NCI-H1436 treated with DMSO at 0.1 percent for 48 hours (cell line): Measurements from ENCODE around the gene HORMAD2.
A peak's percentile ranks its signal among the peaks of the same experiment; 100 is the strongest.
"Not testable (repeated sequence)": the region's sequence is repeated elsewhere in the genome, so short reads cannot be mapped to it uniquely, and the experiment has no call there.

Experiments used
- DNase-seq: peaks from one replicate; lab custom pipeline; 2025; lab: John Stamatoyannopoulos, UW

Gene HORMAD2

GRCh38 chr22:30192427-30192826 is 112.2 kb downstream of the HORMAD2 start:
- DNase-seq: no peak

- DNase-seq: no peak
Measured at GRCh38 chr22:30193031-30193775, 112.9 kb downstream of the HORMAD2 start.

DNA sequence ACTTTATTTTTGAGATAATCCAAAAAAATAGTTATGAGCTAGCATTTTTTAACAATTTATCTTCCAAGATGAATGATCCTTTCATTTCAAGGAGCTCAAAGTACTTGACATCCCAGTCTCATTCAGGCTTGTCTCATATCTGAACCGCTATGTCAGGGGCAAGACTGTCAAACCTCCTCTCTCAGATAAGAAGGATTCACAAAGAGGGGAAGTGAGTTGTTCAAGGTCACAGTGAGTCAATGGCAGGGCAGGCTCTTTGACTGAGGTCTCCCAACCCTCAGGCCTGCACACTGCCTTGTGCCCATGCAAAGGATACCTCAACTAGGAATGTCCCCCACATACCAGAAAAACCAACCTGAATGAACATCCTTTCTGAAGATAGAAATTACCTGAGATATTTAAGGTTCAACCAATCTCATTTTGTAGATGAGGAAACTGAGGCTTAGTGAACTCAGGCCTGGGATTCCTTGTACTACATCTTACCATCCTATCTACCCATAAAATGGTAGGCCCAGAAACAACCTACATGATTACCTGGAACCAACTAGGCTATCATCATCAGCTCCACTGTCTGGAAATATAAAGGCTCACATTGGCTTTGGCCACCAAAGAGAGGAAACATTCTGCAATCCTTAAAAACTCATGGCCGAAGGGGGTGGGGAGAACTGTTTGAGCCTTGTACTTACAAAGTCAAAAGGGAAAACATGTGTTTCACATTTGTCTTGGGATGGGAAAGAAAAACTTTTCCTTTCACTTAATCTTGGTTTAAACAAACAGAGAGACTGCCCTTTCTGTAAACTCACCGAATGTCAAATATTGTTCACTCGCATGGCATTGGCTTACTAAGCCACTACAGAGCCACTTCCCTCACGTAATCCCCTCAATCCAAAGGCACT is 115.2 kb downstream of the HORMAD2 start:
- no peak for DNase-seq

DNA sequence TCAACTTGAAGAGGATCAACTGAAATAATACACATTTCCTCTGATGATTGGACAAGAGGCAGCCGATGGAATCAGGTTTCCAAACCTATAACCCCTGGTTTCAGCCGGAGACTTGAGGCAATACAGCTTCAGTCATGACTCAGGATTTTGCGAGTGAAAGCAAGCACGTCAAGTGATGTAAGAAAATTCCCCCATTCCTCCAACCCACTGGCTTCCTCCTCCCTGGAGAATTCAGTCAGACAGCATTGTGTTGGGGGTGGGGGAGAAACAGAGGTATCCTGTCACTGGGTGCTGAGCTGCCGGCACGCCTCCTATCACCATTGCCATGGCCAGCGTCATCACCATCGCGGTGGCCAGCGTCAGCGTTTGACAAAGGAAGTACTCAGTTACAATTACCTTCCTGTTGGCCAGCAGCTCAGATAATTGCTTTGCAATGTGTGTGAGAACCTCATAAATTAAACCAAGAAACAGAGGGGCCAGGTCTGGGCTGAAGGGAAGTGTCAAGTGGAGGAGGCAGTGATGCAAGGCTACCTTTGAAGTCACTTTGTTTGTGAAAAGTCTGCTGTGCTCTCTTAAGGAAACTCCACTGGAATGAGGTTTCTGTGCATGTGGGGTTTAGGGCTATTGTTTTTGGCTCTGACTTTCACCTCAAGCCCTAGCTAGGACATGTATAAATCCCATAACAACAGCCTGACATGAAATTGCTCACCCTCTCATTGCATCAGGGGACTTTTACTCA is 116.0 kb downstream of the HORMAD2 start:
- DNase-seq: peak; percentile 29

DNA sequence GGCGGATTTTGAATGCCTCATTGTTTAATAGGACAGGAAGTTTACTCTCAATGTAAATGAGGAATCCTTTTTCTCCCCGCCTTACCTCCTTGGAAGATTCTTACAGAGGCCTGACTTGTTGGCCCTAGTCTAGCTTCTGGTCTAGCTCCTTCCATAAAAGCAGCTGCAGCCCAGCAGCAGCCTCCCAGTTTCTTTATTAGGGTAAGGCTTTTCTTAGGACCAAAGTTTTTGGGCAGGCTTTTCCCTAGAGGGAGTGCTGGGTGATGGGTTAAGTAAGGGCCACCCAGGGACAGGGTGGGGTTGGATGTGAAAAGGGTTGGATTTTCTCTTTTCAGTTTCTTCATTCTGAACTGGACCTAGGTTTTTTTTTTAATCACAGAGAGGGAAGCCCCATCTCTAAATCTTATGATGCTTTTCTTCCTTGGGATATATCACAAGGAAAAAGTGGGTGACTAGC is 116.6 kb downstream of the HORMAD2 start:
- no peak for DNase-seq

- no peak for DNase-seq
Measured at GRCh38 chr22:30197389-30197788, 117.1 kb downstream of the HORMAD2 start.

GRCh38 chr22:30198152-30198825 is 118.0 kb downstream of the HORMAD2 start:
- DNase-seq: no peak

- DNase-seq: no peak
Measured at GRCh38 chr22:30198921-30199320, 118.7 kb downstream of the HORMAD2 start.

DNA sequence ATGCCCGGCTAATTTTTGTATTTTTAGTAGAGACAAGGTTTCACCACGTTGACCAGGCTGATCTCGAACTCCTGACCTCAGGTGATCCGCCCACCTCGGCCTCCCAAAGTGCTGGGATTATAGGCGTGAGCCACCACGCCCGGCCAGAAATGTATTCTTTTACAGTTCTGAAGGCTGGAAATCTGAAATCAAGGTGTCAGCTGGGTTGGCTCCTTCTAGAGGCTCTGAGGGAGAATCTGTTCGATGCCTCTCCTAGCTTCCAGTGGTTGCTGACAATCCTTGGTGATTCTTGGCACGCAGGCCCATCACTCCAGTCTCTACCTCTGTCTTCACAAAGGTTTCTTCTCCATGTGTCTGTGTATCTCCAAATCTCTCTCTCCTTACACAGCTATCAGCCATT is 120.6 kb downstream of the HORMAD2 start:
- DNase-seq: not testable (repeated sequence)

DNA sequence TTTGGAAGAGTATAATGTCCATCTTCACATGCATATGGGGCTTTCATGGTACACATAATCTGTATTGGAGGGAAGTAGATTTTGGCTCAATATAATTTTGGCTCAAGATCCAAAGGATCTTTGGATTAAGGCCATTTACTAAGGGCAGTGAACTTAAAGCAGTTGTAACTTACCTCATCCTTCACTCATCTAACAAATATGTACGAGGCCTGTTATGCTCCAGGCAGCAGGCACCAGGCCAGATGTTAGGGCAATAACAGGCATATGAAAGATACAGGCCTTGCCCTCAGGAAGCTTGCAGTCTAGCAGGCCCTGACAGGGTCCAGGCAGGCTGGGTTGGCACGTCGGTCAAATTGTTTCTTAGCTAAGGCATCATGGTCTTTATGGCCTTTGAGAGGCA is 121.7 kb downstream of the HORMAD2 start:
- DNase-seq: no peak

DNA sequence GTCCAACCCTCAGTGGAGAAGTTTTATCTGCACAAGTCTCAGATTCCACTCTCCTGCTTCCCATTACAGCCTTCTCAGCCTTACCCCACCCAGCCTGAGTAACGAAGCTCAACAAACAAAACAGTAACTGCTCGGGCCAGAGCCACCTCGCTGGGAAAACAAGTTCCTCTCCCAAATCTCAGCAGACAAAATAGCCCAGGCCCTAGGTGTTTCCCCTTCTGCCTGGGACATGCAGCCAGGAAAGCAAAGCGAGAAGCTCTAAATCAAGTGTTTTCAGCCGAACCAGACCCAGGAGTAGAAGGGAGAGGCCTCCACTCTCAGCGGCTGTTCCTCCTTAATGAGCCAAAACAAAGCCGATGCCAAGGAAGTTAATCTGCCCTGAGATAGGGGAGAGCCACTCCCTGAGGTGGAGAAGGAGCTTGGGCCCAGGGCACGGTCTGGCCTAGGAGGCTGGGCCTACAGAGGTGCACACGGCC is 122.3 kb downstream of the HORMAD2 start:
- no peak for DNase-seq

- DNase-seq: no peak
Measured at GRCh38 chr22:30204015-30204741, 123.9 kb downstream of the HORMAD2 start.

DNA sequence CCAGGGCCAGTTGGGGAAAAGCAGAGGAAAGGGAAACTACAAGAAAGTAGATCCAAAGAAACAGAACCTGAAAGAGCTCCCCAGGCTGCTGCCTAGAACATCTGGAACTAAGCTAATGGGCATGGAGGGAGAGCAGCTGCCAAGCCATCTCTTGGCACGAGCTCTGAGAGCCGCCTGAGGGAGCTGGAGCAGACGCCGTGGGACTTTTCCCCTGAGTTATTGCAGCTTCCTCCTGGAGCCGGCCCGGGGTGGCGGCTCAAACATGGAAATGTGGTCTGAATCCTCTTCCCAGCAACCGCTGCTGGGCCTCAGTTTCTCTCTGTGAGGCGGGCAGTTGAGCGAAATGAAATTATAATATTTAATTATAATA is 124.5 kb downstream of the HORMAD2 start:
- DNase-seq: no peak

DNA sequence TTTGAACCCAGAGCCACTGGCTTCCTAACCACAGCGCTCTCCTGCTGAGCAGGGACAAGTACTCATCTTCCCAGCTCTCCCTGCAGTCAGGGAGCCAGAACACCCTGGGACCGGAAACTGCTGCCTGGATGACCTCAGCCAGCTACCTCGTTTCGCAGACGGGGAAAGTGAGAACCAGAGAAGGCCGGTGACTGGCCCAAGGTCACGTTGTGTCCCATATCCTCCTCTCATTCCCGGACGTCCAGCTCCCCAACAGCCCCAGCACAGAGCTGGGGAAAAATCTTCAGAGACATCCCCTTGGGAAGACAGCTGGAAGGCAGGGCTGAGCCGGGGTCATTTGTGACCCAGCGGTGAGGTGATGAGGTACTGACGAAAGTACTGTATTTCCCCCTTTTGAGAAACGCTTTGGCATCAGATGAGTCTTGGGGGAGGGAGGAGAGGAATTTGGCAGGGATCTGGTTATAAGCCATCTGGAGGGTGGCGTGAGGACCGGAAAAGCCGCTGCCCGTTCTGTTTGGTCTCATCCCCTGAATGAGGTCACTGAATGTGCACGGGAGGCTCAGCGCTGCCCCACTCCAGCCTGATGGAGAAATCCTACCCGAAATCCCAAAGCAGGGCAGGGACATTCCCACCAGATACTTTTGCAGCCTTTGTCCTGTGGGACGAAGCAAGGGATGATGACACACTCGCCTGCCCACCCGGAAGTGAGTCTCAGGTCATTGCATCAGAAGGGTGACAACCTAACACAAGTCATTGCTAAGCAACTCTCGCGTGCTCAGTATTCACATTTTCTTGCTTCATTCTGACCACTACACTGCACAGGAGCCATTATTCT is 125.2 kb downstream of the HORMAD2 start:
- no peak for DNase-seq

- no peak for DNase-seq
Measured at GRCh38 chr22:30206944-30207343, 126.7 kb downstream of the HORMAD2 start.

DNA sequence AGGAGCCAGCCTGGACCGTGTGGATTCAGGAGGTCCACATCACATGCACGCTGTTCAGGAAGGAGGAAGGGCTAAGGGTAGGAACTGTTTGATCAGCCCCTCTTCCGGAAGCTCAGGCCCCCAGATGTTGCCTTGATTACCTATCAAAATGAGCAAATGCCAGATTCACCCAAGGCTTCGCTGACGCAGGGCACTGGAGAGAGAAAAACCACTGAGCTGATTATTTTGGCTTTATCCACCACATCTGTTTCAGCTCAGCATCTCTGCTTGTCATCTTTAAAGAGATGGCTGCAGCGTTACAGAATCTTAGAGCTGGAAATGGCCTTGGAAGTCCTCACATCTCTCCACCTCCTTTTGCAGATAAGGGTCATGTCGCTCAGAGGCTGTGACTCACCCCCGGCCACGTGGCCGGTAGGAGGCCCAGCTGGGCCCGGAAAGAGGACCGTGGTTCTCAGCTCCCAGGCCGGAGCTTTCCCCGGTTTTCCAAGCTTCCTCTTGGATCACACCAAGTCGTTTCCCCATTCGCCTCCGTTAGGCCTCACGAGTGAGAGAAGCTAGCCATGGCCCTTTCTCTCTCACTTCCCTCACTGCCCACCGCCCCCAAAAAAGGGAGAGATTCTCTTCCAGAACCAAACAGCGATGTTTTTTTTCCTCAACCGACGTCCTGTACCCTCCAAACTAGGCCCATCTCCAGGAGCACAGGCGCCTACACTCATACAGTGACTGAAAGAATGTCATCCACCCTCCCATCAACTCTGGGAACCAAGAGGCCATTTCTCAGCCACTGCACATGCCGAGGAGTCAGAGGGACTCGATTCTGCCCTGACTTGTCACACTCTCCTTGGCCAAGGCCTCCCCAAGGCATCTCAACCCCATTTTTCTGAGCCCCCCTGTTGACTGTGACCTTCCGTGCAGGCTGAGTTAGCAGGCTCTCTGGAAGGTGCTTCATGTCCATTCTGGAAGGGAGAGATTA is 128.7 kb downstream of the HORMAD2 start:
- no peak for DNase-seq

GRCh38 chr22:30209642-30210041 is 129.4 kb downstream of the HORMAD2 start:
- no peak for DNase-seq

- DNase-seq: no peak
Measured at GRCh38 chr22:30210235-30210909, 130.1 kb downstream of the HORMAD2 start.
